HG03520 (cell line): Measurements from ENCODE around the gene KIF20A.
"Not testable (repeated sequence)": the region's sequence is repeated elsewhere in the genome, so short reads cannot be mapped to it uniquely, and the experiment has no call there.

Experiments
- ATAC-seq: cut with Tn5 transposase; IDR thresholded peaks from one replicate; pipeline ENCODE4 v1.9.1; 2021; ENCODE audit warnings: mild to moderate bottlenecking, moderate library complexity; ENCODE audit not compliant: unreplicated experiment

The KIF20A gene

GRCh38 chr5:138182808-138183207, 3.9 kb downstream of the KIF20A start:
- ATAC-seq = no peak

- no peak for ATAC-seq
These were observed 7.1 kb downstream of the KIF20A start for GRCh38 chr5:138186002-138186447.

DNA sequence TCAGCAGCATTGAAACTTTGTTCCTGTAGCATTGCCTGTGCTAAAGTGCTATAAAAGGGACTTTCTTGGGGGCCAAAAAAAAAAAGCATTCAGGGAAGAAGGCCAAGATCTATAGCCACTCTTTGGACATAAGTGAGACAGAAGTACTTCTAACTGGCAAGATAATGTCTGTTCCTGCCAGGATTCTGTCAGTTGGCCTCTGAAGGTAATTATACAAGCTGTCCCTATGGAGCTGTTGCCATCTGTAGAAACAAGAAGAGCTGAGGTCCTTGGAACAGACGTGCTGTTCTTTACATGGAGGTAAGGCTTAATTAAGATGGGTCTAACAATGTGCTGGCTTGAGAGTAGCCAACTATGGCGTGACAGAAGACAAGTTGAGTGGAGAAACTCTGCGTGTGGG, 9.7 kb downstream of the KIF20A start:
- ATAC-seq = no peak

- ATAC-seq = no peak
These were observed 13.9 kb downstream of the KIF20A start for GRCh38 chr5:138192826-138193225.

DNA sequence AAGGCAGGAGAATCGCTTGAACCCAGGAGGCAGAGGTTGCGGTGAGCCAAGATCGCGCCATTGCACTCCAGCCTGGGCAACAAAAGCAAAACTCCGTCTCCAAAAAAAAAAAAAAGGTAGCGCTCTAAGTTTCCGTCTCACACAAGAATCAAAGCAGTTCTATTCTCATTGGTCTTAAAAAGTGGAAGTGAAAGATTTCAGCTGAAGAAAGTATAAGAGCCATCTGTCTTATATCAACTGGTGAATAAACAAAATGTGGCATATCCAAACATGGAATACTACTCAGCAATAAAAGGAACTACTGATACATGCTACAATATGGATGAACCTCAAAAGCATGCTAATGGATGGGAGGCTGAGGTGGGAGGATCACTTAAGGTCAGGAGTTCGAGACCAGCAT, 14.9 kb downstream of the KIF20A start:
- ATAC-seq = not testable (repeated sequence)

- ATAC-seq = no peak
These were observed 32.1 kb downstream of the KIF20A start for GRCh38 chr5:138210985-138211384.

- ATAC-seq = peak; percentile 7
These were observed 33.9 kb downstream of the KIF20A start for GRCh38 chr5:138212828-138213160.

- peak; percentile 98 for ATAC-seq
These were observed 34.5 kb downstream of the KIF20A start, which contains the start of gene CDC23 for GRCh38 chr5:138213161-138214029. Gene CDC23, minus strand, starts transcription at chr5:138213323. Its CDS starts 11 bp downstream, at chr5:138213312.

- ATAC-seq = no peak
These were observed 37.9 kb downstream of the KIF20A start for GRCh38 chr5:138216799-138217198.

DNA sequence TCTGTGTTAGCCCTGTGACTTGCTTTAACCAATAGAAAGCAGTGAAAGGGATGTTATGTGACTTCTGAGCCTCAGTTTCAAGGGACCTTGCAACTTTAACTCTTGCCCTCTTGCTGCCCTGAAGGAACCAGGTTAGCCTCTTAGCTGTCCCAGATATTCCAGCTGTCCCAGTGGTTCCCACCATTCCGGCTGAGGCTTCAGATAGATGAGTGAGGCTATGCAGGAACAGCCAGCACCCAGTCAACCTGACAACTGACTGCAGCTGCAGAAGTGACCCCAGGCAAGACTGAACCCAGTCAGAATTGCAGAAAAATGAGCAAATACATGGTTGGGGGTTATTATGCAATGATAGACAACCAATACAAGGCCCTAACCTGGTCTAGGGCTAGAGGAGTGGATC, 44.6 kb downstream of the KIF20A start:
- no peak for ATAC-seq

- no peak for ATAC-seq
These were observed 45.8 kb downstream of the KIF20A start for GRCh38 chr5:138224712-138225111.

DNA sequence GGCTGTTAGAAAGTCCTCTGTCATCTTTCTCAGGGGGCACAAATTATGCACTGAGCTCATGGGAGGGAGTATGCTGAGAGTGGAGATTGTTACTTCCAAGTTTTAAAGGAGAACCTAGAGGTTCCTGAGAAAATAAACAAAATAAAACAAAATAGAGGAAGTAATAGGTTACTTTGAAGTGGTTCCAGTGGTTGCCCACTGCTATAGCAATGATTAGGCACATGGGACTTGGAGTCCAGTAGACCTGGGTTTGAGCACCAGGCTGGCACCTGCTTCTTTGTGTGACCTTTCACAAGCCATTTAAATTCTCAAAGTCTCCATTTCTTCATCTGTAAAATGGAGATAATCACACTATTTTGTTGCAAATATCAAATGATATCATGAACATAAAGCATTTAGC, 48.0 kb downstream of the KIF20A start:
- ATAC-seq = no peak

DNA sequence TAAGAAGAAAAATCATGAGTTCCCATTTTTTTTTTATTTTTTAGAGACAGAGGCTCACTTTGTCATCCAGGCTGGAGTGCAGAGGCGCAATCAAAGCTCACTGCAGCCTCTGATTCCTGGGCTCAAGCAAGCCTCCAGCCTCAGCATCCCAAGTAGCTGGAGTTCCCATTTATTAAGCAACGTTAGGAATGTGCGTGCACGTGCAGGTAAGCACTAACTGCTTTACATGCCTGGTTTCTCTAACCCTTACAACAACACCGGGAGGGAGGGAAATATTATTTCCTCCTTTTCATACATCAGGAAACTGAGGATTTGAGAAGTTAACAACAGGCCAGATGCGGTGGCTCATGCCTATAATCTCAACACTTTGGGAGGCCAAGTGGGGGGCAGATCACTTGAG, 50.5 kb downstream of the KIF20A start:
- no peak for ATAC-seq

GRCh38 chr5:138230261-138230660, 51.3 kb downstream of the KIF20A start:
- ATAC-seq = no peak

- ATAC-seq = no peak
These were observed 52.2 kb downstream of the KIF20A start for GRCh38 chr5:138230981-138231589.

- ATAC-seq = no peak
These were observed 54.4 kb downstream of the KIF20A start for GRCh38 chr5:138233280-138233679.

GRCh38 chr5:138234651-138235050, 55.7 kb downstream of the KIF20A start:
- ATAC-seq = no peak
